HG03521 (cell line): ENCODE measurements around the gene SPNS3.

Experiments
- ATAC-seq: cut with Tn5 transposase; IDR thresholded peaks from one replicate; pipeline ENCODE4 v1.9.1; 2021; ENCODE audit warnings: mild to moderate bottlenecking, moderate library complexity; ENCODE audit not compliant: unreplicated experiment

SPNS3 gene

GRCh38 chr17:4507361-4508111, 73.8 kb downstream of the SPNS3 start:
- no peak for ATAC-seq

DNA sequence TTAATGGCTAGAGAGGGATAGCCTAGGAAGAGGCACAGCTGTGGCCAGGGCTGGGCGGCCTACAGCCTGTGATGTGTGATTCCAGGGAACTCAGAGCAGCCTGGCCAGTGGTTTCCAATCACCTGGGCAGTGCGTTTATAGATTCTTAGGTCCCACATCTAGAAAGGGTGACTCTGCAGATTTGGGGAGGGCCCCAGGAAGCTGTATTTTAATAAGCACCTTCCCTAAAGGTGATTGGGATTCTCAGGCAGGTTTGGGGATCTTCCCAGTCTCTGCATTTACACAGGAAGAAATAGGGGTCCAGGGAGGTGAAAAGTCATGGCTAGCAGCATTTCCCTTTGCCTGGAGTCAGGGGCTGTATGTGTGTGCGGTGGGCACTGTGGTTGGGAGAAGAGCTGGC, 74.5 kb downstream of the SPNS3 start:
- ATAC-seq = no peak

- ATAC-seq = no peak
Observed at GRCh38 chr17:4509401-4509800, 75.7 kb downstream of the SPNS3 start.

DNA sequence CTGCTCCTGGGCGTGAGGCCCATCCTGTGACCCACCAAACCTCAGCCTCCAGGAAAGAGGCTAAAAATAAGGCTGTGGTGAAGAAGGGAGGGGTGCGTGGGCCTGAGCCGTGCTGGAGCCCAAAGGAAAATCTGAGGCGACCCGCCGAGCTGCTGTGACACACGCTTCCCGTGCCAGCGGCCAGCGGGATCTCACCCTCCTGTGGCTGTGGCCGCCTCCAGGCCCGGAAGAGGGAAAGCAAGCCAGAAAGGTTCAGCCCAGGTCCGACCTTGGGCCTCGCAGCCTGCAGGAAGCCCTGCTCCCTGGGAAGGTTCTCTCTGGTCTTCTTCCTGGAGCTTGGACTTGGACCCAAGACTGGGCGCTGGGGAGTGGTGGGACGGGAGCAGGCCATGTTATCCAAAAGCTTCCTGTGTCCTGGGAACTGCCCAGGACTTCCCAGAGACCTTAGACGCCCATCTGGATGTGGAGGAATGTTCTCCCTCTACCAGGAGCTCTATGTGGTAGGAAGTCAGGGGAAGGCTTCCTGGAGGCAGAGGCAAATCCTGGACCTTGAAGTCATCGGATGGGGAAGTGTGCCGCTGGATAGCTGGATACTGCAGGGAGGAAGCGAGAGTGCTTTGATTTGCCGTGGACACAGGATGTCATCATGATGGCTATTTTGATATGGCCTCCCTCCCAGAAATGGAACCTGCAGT, 76.3 kb downstream of the SPNS3 start:
- ATAC-seq = no peak

DNA sequence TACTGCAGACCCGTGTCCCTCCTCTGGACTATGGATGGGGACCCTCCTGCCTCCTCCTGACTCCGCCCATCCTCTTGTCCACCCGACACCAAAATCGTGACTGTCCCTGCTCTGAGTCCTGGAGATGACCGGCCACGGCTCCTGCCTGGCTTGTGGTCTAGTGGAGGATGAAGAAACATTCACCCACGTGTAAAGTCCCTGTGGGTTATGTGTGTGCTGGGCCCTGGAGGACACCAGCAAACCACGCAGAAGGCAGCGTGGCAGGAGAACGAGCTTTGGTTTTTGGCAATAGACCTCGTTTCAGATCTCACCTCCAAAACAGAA, 76.8 kb downstream of the SPNS3 start:
- ATAC-seq = no peak

DNA sequence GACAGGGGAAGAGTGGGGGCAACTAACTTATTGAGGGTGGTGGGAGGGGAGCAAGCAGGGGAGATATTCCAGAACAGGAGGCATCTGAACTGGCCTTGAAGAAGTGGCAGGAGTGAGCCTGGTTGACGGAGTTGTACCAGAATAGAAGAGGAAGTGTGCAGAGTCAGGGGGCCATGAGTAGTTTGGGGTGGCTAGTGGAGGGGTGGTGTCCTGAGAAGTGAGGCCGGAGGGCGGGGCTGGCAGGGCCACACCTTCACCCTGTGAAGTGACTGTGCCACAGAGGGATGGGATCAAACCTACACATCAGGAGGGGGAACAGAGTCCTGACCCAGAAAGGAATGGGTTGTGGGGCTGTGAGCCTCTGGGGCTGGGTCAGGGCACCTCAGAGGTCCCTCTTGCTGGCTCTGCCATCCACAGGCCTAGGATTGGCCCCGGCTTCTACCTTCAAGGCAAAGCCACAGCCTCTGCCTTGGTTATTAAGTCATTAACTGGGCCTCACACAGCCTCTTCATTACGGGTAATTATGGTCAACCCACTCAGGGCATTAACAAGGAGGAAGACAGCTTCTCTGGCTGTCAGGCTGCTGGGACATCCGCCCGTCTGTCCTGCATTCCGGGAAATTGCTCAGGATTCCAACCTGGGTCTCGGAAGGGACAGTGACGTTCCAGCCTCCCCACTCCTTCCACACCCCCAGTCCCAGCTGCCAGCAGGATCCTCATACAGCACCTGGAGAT, 77.6 kb downstream of the SPNS3 start:
- ATAC-seq = no peak

GRCh38 chr17:4512156-4513112, 78.7 kb downstream of the SPNS3 start:
- ATAC-seq = no peak

- ATAC-seq = no peak
Observed at GRCh38 chr17:4513113-4514032, 79.6 kb downstream of the SPNS3 start.

DNA sequence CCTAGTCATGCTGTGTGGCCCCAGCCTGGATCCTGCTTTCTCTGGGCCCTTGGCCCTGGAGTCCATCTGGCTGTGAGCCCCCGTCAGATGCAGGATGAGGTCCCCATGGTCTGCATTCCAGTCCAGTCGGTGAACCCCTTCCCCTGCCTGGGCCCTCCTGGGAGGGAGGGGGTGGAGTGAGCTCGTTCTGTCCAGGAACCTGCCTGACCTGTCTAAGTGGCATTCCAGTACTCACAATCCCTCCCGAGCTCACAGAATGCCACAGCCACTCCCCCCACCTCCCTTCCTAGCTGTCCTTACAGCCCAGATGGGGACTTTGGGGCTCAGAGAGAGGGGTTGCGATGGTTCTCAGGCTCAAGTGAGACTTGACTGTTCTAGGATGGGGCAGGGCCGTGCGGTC, 80.5 kb downstream of the SPNS3 start:
- no peak for ATAC-seq

GRCh38 chr17:4514779-4515178, 81.0 kb downstream of the SPNS3 start:
- ATAC-seq = no peak

DNA sequence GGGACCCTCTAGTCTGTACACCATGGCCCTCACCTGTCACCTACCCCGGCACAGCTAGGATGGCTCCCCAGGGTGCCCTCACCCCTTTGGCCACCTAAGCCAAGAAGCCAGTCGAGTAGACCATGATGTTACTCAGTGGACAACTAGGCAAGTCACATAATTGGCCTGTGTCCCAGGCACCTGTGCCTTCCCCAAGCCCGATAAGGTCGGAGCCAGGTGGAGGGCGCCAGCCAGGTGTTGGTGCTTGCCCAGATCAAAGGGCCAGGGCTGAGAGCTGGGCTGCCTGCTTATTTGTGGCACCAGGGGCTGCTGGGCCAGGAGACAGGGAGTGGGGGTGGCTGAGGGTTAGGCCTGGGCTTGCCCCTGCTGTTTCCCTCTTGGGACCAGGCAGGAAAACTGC, 81.8 kb downstream of the SPNS3 start:
- ATAC-seq = no peak

DNA sequence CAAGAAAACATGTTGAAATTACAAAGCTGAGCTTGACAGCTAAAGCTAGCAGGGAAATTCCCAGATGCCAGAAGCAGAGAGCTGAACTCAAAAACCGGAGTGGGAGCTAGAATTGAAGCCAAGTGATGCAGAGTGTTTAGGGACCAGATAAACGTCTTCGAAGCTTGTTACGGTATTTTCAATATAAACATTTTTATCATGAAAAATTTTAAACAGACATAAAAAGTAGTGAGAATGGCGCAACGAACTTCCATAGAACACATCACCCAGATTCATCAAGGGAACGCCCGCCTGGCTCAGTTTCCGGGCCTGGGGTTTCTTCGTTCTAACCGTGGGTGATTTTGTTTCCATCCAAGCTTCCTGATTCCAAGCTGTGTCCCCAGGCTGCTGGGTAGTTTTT, 83.0 kb downstream of the SPNS3 start:
- ATAC-seq = no peak

GRCh38 chr17:4518901-4519300, 85.2 kb downstream of the SPNS3 start:
- ATAC-seq = no peak

- ATAC-seq = no peak
Observed at GRCh38 chr17:4519361-4519788, 85.6 kb downstream of the SPNS3 start.

GRCh38 chr17:4520060-4520893, 86.5 kb downstream of the SPNS3 start:
- ATAC-seq = no peak

- no peak for ATAC-seq
Observed at GRCh38 chr17:4520894-4521600, 87.3 kb downstream of the SPNS3 start.

GRCh38 chr17:4522661-4523060, 88.9 kb downstream of the SPNS3 start:
- ATAC-seq = no peak

GRCh38 chr17:4523946-4524345, 90.2 kb downstream of the SPNS3 start:
- ATAC-seq = no peak
